Lower lobe of right lung (tissue), 2 donors: ENCODE results near the gene HMGN3. TPM values are rescaled to one million over a fixed set of nuclear protein-coding genes. Genes with fewer than 3 reads are reported as not detected.

Experiments used
- ATAC-seq, 2 donors: fragments of 200-7000 bp; cut with Tn5 transposase; one replicate each; pipeline ENCODE4 v1.9.1; 2020 to 2022; ENCODE audit warnings: mild to moderate bottlenecking in 2 of 2, moderate library complexity in 2 of 2
- DNase-seq: peaks from one replicate; pipeline ENCODE4 v3.0.0-alpha.2; 2020
- H3K27ac ChIP-seq: fragments of 200-600 bp; one replicate; pipeline ENCODE4 v1.8.0; 2022
- H3K27me3 ChIP-seq: fragments of 200-600 bp; one replicate; pipeline ENCODE4 v1.8.0; 2022; ENCODE audit warnings: low read depth
- H3K36me3 ChIP-seq: fragments of 200-600 bp; one replicate; pipeline ENCODE4 v1.8.0; 2022; ENCODE audit warnings: mild to moderate bottlenecking
- H3K4me1 ChIP-seq: fragments of 200-600 bp; one replicate; pipeline ENCODE4 v1.8.0; 2022
- H3K4me3 ChIP-seq: fragments of 200-600 bp; one replicate; pipeline ENCODE4 v1.8.0; 2022; ENCODE audit warnings: mild to moderate bottlenecking
- H3K9me3 ChIP-seq: fragments of 200-600 bp; one replicate; pipeline ENCODE4 v1.8.0; 2022
- intact Hi-C: fragments of 100-400 bp; cut with DNase I; formaldehyde crosslinking; loops from one replicate; pipeline ENCODE4 v1.11.0; 2022
- long read RNA-seq: library from polyadenylated mRNA; unstranded; transcript quantifications from one replicate; pipeline ENCODE4 v2.0.0, GENCODE V29; 2021
- total RNA-seq: library from RNA; stranded (reverse); fragmentation: NEBNext Ultra II Directional; extraction: Animal tissue kit (Norgen Biotek cat#: 25700); gene quantifications from one replicate; pipeline ENCODE4 v1.2.1, GENCODE V29; 2021
- TF ChIP-seq, protein P1 (sequence below): fragments of 200-600 bp; IDR thresholded peaks from one replicate; pipeline ENCODE4 v1.8.0; 2022; ENCODE audit warnings: antibody characterized with exemption, mild to moderate bottlenecking
- donor health status: DM: no; HTN: yes; CAD: no; lungs with severe emphysema.

The HMGN3 gene
- total RNA-seq, result 98.7 TPM
- long read RNA-seq, transcript HMGN3-202 (6 exons, 872 nt), result minor isoform, 26 of 176 reads
- long read RNA-seq, transcript HMGN3-201 (6 exons, 831 nt), result major isoform, 70 of 176 reads
- long read RNA-seq, partial matches to known transcripts, result 71 of 176 reads
- long read RNA-seq, other reads (novel, unspliced or antisense), result 9 of 176 reads

GRCh38 chr6:79234150-79235022 lies at the start of gene HMGN3:
Gene HMGN3, minus strand, starts transcription at chr6:79234682.
- peak; percentile 99 for ATAC-seq
- Histone ChIP-seq H3K27me3 (no peaks in the 10 kb centered on the region), H3K9me3 (no peaks in the 10 kb centered on the region), H3K4me1 (peaks cover 36% of the 10 kb centered on the region), H3K36me3 (no peaks in the 10 kb centered on the region), H3K4me3 (peak within 1 kb of the TSS; percentile 79), H3K27ac (peak within 1 kb of the TSS; percentile 87)
- TF ChIP-seq, protein P1, sequence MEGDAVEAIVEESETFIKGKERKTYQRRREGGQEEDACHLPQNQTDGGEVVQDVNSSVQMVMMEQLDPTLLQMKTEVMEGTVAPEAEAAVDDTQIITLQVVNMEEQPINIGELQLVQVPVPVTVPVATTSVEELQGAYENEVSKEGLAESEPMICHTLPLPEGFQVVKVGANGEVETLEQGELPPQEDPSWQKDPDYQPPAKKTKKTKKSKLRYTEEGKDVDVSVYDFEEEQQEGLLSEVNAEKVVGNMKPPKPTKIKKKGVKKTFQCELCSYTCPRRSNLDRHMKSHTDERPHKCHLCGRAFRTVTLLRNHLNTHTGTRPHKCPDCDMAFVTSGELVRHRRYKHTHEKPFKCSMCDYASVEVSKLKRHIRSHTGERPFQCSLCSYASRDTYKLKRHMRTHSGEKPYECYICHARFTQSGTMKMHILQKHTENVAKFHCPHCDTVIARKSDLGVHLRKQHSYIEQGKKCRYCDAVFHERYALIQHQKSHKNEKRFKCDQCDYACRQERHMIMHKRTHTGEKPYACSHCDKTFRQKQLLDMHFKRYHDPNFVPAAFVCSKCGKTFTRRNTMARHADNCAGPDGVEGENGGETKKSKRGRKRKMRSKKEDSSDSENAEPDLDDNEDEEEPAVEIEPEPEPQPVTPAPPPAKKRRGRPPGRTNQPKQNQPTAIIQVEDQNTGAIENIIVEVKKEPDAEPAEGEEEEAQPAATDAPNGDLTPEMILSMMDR, result peak; percentile 41
- DNase-seq, result peak; percentile 98
- intact Hi-C loops, result loop anchor here (10.0 kb wide), 1 partner anchor 150 kb away; no protein-coding TSS in a partner anchor

- H3K4me3 ChIP-seq, result no peak overlapping the region
- H3K9me3 ChIP-seq, result no peaks in the 10 kb centered on the region
- intact Hi-C loops, result no loop called here
- DNase-seq (no peak), ATAC-seq (peak in 1 of 2 donors; percentile 58)
- no peak overlapping the region for H3K27ac ChIP-seq
- H3K36me3 ChIP-seq, result no peaks in the 10 kb centered on the region
- no peaks in the 10 kb centered on the region for H3K4me1 ChIP-seq
- no peaks in the 10 kb centered on the region for H3K27me3 ChIP-seq
- TF ChIP-seq, protein P1, result no peak
These were observed 46.3 kb upstream of the HMGN3 start for GRCh38 chr6:79280756-79281155.

DNA sequence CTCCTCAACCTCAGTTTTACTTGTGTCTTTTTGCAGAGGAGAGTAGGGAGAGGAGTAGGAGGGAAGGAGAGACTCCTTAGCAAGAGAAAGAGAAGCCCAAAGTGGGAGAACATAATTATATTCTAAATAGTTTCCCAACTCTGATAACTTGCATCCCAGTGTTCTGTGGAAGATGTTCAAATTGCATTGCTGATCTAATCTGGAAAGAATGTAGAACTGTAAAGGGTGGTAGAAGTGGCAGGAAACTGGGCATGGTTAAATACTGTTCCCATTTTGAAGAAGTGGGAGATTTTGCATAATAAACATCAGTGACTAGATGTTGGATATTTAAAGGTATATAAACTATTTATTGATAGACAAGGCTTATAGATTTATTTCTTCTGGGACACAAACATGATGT lies 42.6 kb upstream of the HMGN3 start:
- Histone ChIP-seq H3K36me3 (no peaks in the 10 kb centered on the region), H3K4me3 (no peak overlapping the region), H3K4me1 (no peaks in the 10 kb centered on the region), H3K9me3 (no peaks in the 10 kb centered on the region), H3K27ac (no peak overlapping the region), H3K27me3 (no peaks in the 10 kb centered on the region)
- no peak for DNase-seq
- intact Hi-C loops, result no loop called here
- no peak for ATAC-seq
- TF ChIP-seq, protein P1, result no peak

GRCh38 chr6:79269877-79270276 lies 35.4 kb upstream of the HMGN3 start:
- Histone ChIP-seq H3K4me3 (no peak overlapping the region), H3K36me3 (no peaks in the 10 kb centered on the region), H3K4me1 (no peaks in the 10 kb centered on the region), H3K27ac (no peak overlapping the region), H3K27me3 (no peaks in the 10 kb centered on the region), H3K9me3 (no peaks in the 10 kb centered on the region)
- TF ChIP-seq, protein P1, result no peak
- peak; percentile 56 to 78 for ATAC-seq
- intact Hi-C loops, result no loop called here
- no peak for DNase-seq

GRCh38 chr6:79267128-79267527 lies 32.6 kb upstream of the HMGN3 start:
- TF ChIP-seq, protein P1, result no peak
- ATAC-seq (no peak), DNase-seq (no peak)
- Histone ChIP-seq H3K36me3 (no peaks in the 10 kb centered on the region), H3K27me3 (no peaks in the 10 kb centered on the region), H3K27ac (no peak overlapping the region), H3K9me3 (no peaks in the 10 kb centered on the region), H3K4me1 (no peaks in the 10 kb centered on the region), H3K4me3 (no peak overlapping the region)
- intact Hi-C loops, result no loop called here
